HG03565 (cell line): ENCODE measurements around the gene DAAM1.

Experiments used
- ATAC-seq: cut with Tn5 transposase; IDR thresholded peaks from one replicate; pipeline ENCODE4 v1.9.1; 2021; ENCODE audit warnings: mild to moderate bottlenecking, moderate library complexity; ENCODE audit not compliant: unreplicated experiment

The DAAM1 gene

DNA sequence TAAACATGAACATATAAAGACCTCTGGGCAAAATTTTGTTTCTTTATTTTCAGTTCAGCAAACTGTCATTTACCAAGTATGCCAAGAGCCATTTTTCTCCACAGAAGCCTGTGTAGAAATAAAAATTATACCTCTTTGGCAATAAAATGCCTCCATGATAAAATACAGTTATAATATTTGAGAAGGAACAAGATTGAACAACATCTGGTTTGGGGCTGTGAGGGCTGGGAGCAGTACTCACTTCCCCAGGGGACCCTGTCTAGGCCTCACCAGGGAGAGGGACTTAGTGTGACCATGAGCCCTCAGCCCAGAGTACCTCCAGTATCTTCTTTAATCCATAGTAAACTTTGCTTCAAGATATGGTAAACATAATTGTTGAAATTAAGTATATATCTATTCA, 65.1 kb downstream of the DAAM1 start:
- no peak for ATAC-seq

- ATAC-seq: no peak
These were observed 65.9 kb downstream of the DAAM1 start for GRCh38 chr14:59254146-59254910.

GRCh38 chr14:59254911-59255545, 66.6 kb downstream of the DAAM1 start:
- peak; percentile 54 for ATAC-seq

DNA sequence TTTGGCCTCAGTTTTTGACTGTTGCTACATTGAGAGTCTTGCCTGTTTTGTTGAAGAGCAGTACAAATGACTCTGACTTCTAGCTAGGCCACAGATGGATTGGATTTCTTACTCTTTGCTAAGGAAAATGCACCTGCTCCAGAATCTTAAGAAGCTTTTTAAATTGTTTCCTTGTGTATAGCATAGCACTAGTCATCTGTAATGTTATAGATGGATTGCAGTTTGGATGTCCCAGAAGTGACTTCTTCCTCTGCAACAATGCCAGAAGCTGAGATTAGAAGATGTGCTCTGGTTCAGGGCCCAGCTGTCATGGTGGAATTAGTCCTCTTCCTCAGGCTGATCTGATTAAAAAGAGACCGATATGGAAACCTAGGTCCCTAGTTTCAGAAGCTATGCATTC, 67.9 kb downstream of the DAAM1 start:
- ATAC-seq: no peak

DNA sequence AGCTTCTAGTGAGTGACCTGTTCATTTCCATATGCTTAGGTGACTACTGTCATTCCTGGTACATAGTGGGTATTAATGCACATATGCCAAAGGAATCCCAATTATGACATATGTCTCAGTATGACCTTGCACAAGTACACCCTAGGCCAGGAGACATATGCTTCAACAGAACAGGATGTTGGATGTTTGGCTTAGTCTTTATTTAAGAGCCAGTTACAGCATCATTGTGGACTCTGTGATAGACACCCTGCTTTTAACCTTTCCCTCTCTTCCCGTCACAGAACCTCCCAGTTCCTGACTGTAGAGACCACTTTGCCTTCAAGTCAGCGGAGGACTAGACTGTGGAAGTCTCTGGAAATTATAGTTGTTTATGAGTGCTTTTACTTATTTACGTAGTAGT, 72.9 kb downstream of the DAAM1 start:
- ATAC-seq: no peak

GRCh38 chr14:59262717-59263454, 74.4 kb downstream of the DAAM1 start:
- no peak for ATAC-seq

- no peak for ATAC-seq
These were observed 77.3 kb downstream of the DAAM1 start for GRCh38 chr14:59265808-59266207.

- ATAC-seq: no peak
These were observed 78.6 kb downstream of the DAAM1 start for GRCh38 chr14:59267046-59267445.

DNA sequence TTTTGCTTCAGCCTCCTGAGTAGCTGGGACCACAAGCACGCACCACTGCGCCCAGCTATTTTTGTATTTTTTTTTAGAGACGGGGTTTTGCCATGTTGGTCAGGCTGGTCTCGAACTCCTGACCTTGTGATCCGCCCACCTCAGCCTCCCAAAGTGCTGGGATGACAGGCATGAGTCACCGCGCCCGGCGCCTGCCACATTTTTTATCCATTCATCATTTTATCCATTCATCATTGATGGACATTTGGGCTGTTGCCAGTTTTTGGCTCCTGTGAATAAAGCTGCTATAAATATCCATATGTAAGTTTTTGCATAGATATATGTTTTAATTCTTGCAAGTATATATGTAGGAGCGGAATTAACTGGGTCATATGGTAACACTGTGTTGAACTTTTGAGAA, 79.5 kb downstream of the DAAM1 start:
- no peak for ATAC-seq

GRCh38 chr14:59268858-59269257, 80.4 kb downstream of the DAAM1 start:
- no peak for ATAC-seq

- ATAC-seq: no peak
These were observed 81.0 kb downstream of the DAAM1 start for GRCh38 chr14:59269466-59269865.

GRCh38 chr14:59271256-59271655, 82.8 kb downstream of the DAAM1 start:
- ATAC-seq: no peak

DNA sequence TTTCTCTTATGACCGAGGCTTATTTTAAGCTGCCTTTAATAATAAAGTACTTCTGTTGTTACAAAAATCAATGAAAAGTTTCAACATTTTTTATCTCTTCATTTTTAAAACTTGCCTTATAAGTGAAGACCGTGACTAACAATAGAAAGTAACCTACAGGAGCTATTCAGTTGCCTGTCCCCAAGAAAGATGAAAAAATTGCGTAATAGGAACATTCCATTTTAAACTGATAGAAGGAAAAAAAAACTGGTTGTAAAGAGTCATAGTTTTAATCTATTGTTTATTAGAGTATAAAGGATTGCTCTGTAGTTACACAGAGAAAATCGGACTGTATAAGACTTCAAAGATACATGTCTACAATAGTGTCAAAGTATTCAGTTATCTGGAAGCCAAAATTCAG, 83.3 kb downstream of the DAAM1 start:
- ATAC-seq: no peak

- ATAC-seq: no peak
These were observed 84.2 kb downstream of the DAAM1 start for GRCh38 chr14:59272633-59273032.

GRCh38 chr14:59273737-59274136, 85.3 kb downstream of the DAAM1 start:
- ATAC-seq: no peak

DNA sequence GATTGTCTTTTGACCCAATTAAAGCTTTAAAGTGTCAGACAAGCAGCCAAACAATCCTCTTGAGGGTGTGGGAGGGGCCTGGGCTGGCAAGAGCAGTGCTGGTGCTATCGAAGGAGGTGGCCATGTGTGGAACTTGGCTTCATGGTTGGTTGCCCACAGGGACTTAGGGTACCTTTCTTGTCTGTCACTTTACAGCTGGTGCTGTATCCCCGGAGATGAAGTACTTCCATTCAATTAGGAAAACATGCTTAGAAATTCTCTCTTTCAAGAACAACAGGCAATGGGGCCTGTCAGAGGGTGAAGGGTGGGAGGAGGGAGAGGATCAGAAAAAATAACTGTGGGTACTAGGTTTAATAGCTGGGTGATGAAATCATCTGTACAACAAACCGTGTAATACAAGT, 86.5 kb downstream of the DAAM1 start:
- no peak for ATAC-seq

DNA sequence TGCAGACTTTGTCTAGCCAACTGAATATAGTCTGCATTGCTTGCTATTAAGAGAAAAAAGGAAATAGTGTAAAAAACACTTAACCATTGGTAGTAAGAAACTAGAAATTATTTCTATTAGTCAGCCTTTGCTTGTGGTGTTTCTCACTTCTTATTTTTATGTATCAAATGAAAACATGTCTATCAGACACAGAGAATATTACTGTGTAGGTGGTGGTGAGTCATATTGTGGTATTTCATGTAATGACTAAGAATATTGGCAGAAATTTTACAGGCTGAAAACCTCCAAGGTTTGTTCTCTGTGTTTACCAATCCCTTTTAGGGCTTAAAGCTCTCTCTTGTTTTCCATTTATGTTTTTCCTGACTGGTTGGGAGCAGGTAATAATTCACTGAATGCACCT, 87.2 kb downstream of the DAAM1 start:
- ATAC-seq: peak; percentile 94

DNA sequence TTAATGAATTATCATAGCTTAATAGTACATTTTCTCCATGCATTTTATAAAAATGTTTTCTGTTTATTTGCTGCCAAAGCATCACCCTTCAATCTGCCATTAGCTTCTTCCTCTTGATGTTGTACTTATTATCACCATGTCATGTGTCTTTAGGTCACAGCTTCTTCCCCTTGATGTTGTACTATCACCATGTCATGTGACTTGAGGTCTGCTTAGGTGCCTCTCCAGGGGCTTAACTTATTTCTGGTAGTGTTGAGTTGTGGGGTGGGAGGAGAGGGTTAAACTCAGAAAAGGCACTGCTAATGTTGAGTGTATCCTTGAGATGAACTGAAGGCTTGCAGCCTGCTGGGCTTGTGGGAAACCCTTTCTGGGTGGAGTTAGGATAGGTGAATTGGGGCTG, 87.8 kb downstream of the DAAM1 start:
- no peak for ATAC-seq

DNA sequence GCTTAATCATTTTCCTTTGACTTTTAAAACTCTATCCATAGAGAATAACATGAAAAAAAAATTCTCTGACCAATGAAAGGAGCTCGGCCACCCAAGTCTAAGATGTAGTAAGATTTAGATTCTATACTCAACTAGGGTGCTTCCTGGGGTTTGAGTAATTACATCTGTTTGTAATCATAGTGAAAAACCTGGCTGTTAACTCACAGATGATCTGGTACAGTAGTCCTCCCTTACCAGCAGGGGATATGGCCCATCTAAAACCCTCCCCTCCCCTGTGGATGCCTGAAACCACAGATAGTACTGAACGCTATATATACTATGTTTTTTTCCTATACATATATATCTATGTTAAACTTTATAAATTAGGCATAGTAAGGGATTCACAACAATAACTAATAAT, 89.2 kb downstream of the DAAM1 start:
- no peak for ATAC-seq

DNA sequence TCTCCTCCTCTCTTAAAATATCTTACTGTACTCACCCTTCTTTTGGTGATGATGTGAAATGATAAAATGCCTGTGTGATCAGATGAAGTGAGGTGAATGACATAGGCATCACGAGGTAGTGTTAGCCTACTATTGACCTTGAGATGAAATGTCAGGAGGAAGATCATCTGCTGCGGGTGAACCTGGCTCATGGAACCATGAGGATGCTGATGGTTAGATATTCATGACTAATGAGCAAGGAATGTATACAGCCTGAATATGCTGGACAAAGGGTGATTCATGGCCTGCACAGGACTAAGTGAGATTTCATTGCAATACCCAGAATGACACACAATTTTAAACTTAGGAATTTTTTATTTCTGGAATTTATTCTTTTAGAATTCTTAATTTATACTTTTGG, 89.6 kb downstream of the DAAM1 start:
- no peak for ATAC-seq

DNA sequence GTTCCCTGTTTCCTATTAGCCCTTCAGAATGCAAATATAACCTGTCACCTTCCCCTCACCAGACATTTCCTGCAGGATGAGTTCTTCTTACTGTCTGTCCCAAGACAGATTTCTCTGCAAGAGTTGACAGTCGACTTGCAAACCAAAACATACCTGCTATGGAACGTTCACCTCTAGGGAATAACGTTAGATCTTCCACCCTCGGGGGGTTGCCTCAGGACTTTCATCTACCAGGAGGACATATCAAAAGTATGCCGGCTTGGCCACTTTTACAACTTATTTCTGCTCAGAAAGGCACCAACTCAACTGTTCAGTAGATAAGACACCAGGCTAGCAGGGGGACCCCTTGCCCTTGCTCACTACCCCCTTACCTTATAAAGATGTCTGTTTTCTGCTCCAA, 92.5 kb downstream of the DAAM1 start:
- no peak for ATAC-seq
